CD4-positive, alpha-beta T cell treated with Interleukin-2 at 100 ng/mL for 4 hours (primary cell): ENCODE data around the gene NXT1.

Source experiments
- DNase-seq: peaks from one replicate; pipeline ENCODE4 v3.0.0-alpha.2; 2020; ENCODE audit warnings: low spot score

Gene NXT1

GRCh38 chr20:23361119-23361475, 10.5 kb downstream of the NXT1 start:
- no peak for DNase-seq

- peak; percentile 98 for DNase-seq
Observed at GRCh38 chr20:23361476-23362391, 11.1 kb downstream of the NXT1 start, which contains the start of gene GZF1. TSS of gene GZF1 (plus strand) at chr20:23362182. CDS start at chr20:23364384, 2,202 bp downstream.

GRCh38 chr20:23362392-23363256, 12.0 kb downstream of the NXT1 start:
- DNase-seq = peak; percentile 25

- no peak for DNase-seq
Observed at GRCh38 chr20:23363257-23363649, 12.7 kb downstream of the NXT1 start.

GRCh38 chr20:23365390-23366165, 15.0 kb downstream of the NXT1 start:
- no peak for DNase-seq

GRCh38 chr20:23366384-23366783, 15.8 kb downstream of the NXT1 start:
- peak; percentile 51 for DNase-seq

GRCh38 chr20:23367770-23368169, 17.2 kb downstream of the NXT1 start:
- DNase-seq = peak; percentile 27

GRCh38 chr20:23368316-23369071, 17.9 kb downstream of the NXT1 start:
- DNase-seq = no peak

GRCh38 chr20:23369072-23369823, 18.7 kb downstream of the NXT1 start:
- no peak for DNase-seq

- DNase-seq = no peak
Observed at GRCh38 chr20:23370274-23370673, 19.7 kb downstream of the NXT1 start.

GRCh38 chr20:23370873-23371272, 20.3 kb downstream of the NXT1 start:
- no peak for DNase-seq

- no peak for DNase-seq
Observed at GRCh38 chr20:23371496-23371895, 20.9 kb downstream of the NXT1 start.

- no peak for DNase-seq
Observed at GRCh38 chr20:23374441-23374840, 23.9 kb downstream of the NXT1 start.

GRCh38 chr20:23375827-23376226, 25.2 kb downstream of the NXT1 start:
- DNase-seq = no peak

- no peak for DNase-seq
Observed at GRCh38 chr20:23379772-23380171, 29.2 kb downstream of the NXT1 start.

- no peak for DNase-seq
Observed at GRCh38 chr20:23381876-23382275, 31.3 kb downstream of the NXT1 start.

- no peak for DNase-seq
Observed at GRCh38 chr20:23386304-23387117, 35.9 kb downstream of the NXT1 start.

- no peak for DNase-seq
Observed at GRCh38 chr20:23387118-23387443, 36.5 kb downstream of the NXT1 start.

- no peak for DNase-seq
Observed at GRCh38 chr20:23390091-23390774, 39.6 kb downstream of the NXT1 start.
